K562 (cell line): ENCODE results near the gene RPL9. TPM values are rescaled to one million over a fixed set of nuclear protein-coding genes. Genes with fewer than 3 reads are reported as not detected.

Experiments used
- ATAC-seq: fragments of 200-7000 bp; cut with Tn5 transposase; 3 replicates; pipeline ENCODE4 v1.9.1; 2020; ENCODE audit warnings: moderate library complexity
- BruUV-seq: library from RNA; stranded (reverse); fragments of 400-500 nt; replicated peaks from 2 replicates; lab custom pipeline; 2021; lab: Mats Ljungman, UMichigan
- CTCF ChIA-PET: fragments of 300-600 bp; formaldehyde crosslinking; extraction: SDS; loops from one replicate; lab custom pipeline; 2021; ENCODE audit warnings: low intra/inter-chr PET ratio; lab: Yijun Ruan, JAX
- POLR2A ChIA-PET: fragments of 300-600, 350-650 bp; sonication (Branson Sonifier 250); formaldehyde crosslinking; extraction: SDS; loops from one replicate; lab custom pipeline; 2021; ENCODE audit warnings: antibody characterized with exemption, inconsistent platforms; lab: Yijun Ruan, JAX
- DNase-seq, 4 experiments: peaks; one replicate each; pipeline versions ENCODE4 v3.0.0 to v3.0.0-alpha.2; 2011 to 2018; ENCODE audit warnings: low spot score in 3 of 4, mixed read lengths in 3 of 4; ENCODE audit errors: extremely low read depth in 1 of 4
- FAIRE-seq: peaks from 2 replicates; lab custom pipeline; 2011; peaks lifted over from hg19 to GRCh38; lab: Jason Lieb, UNC
- H2AFZ ChIP-seq: 2 replicates; pipeline ENCODE4 v1.6.0; 2011; ENCODE audit warnings: low read depth, low read length, control low read depth, inconsistent platforms
- H3K27ac ChIP-seq: fragments of 200-600 bp; 3 replicates; pipeline ENCODE4 v1.8.0; 2011; ENCODE audit warnings: low read depth, mild to moderate bottlenecking, control low read depth, inconsistent platforms, low read length, moderate library complexity, mixed read lengths; ENCODE audit errors: extremely low read depth
- H3K27me3 ChIP-seq, 2 experiments: fragments of 300-600 bp in 1 of 2; 2 replicates in 1 of 2; 3 replicates in 1 of 2; pipeline versions ENCODE4 v1.6.0 to v1.8.0; 2011; ENCODE audit warnings: inconsistent platforms in 2 of 2, low read length in 2 of 2, mild to moderate bottlenecking in 1 of 2, mixed read lengths in 1 of 2, moderate library complexity in 1 of 2; ENCODE audit not compliant: control insufficient read depth in 2 of 2, insufficient read depth in 2 of 2
- H3K36me3 ChIP-seq: fragments of 300-600 bp; 3 replicates; pipeline ENCODE4 v1.8.0; 2011; ENCODE audit warnings: mild to moderate bottlenecking, low read length, inconsistent platforms; ENCODE audit not compliant: control insufficient read depth, insufficient read depth
- H3K4me1 ChIP-seq, 2 experiments: fragments of 200-600 bp in 1 of 2; replicated peaks in 1 of 2; 2 replicates in 1 of 2; 3 replicates in 1 of 2; pipeline versions ENCODE4 v1.5.1 to v1.8.0; 2011; ENCODE audit warnings: inconsistent platforms in 2 of 2, low read length in 2 of 2, mild to moderate bottlenecking in 1 of 2, mixed read lengths in 1 of 2, moderate library complexity in 1 of 2; ENCODE audit not compliant: control insufficient read depth in 2 of 2, insufficient read depth in 2 of 2
- H3K4me2 ChIP-seq: 2 replicates; pipeline ENCODE4 v1.6.1; 2011; ENCODE audit warnings: low read length, control low read depth, inconsistent platforms, mixed read lengths; ENCODE audit not compliant: insufficient read depth
- H3K4me3 ChIP-seq: fragments of 200-600 bp; sonication (generic), shearing (Covaris generic); 2 replicates; pipeline ENCODE4 v1.5.1; 2016; ENCODE audit warnings: control low read depth, inconsistent platforms
- H3K79me2 ChIP-seq: fragments of 200-600 bp; 3 replicates; pipeline ENCODE4 v1.8.0; 2011; ENCODE audit warnings: low read length, inconsistent platforms; ENCODE audit not compliant: control insufficient read depth, insufficient read depth
- H3K9ac ChIP-seq, 2 experiments: 2 replicates each; pipeline versions ENCODE4 v1.6.0 to v1.6.1; 2011; ENCODE audit warnings: low read depth in 2 of 2, low read length in 2 of 2, control low read depth in 1 of 2, inconsistent platforms in 1 of 2, mild to moderate bottlenecking in 1 of 2, mixed read lengths in 1 of 2; ENCODE audit not compliant: insufficient read depth in 1 of 2
- H3K9me1 ChIP-seq: one replicate; pipeline ENCODE4 v1.6.0; 2011; ENCODE audit warnings: inconsistent platforms, mild to moderate bottlenecking, low read length, moderate library complexity; ENCODE audit not compliant: control insufficient read depth, insufficient read depth
- H3K9me3 ChIP-seq: replicated peaks from 2 replicates; pipeline ENCODE4 v1.5.1; 2011; ENCODE audit warnings: low read depth, low read length, inconsistent platforms; ENCODE audit not compliant: control insufficient read depth, insufficient read depth
- H4K20me1 ChIP-seq: replicated peaks from 2 replicates; pipeline ENCODE4 v1.6.1; 2011; ENCODE audit warnings: low read length, inconsistent platforms, mixed read lengths; ENCODE audit not compliant: control insufficient read depth, insufficient read depth
- CC2D1A ChIP-seq: fragments of 450-650 bp; IDR thresholded peaks from 2 replicates; pipeline ENCODE4 v1.6.1; 2017; ENCODE audit warnings: mild to moderate bottlenecking
- CLOCK ChIP-seq: fragments of 250-450 bp; sonication (Bioruptor Pico); IDR thresholded peaks from 2 replicates; pipeline ENCODE4 v1.4.0; 2020; ENCODE audit warnings: mild to moderate bottlenecking, moderate library complexity, borderline replicate concordance
- CREB5 ChIP-seq: fragments of 250-450 bp; sonication (Bioruptor Pico); IDR thresholded peaks from 2 replicates; pipeline ENCODE4 v1.5.0; 2020; ENCODE audit warnings: mild to moderate bottlenecking
- FOXP1 ChIP-seq: sonication (generic); formaldehyde crosslinking; IDR thresholded peaks from 2 replicates; pipeline ENCODE4 v1.8.0; 2022; ENCODE audit warnings: mild to moderate bottlenecking, missing genetic modification reagents
- KLF1 ChIP-seq: fragments of 450-650 bp; IDR thresholded peaks from 2 replicates; pipeline ENCODE4 v1.6.1; 2016; ENCODE audit warnings: missing genetic modification characterization, missing compliant biosample characterization
- POLR2G ChIP-seq: fragments of 200-400 bp; formaldehyde crosslinking; IDR thresholded peaks from 2 replicates; pipeline ENCODE4 v1.6.1; 2017; ENCODE audit warnings: low read depth, mild to moderate bottlenecking, antibody characterized with exemption, low read length, moderate library complexity
- PRPF4 ChIP-seq: fragments of 200-400 bp; formaldehyde crosslinking; IDR thresholded peaks from one replicate; pipeline ENCODE4 v1.6.1; 2017; ENCODE audit warnings: low read length, low read depth, mild to moderate bottlenecking; ENCODE audit not compliant: insufficient read depth, poor library complexity, severe bottlenecking
- RBBP5 ChIP-seq: fragments of 200-600 bp; sonication (generic); IDR thresholded peaks from 2 replicates; pipeline ENCODE4 v1.6.1; 2012; ENCODE audit warnings: borderline replicate concordance, mild to moderate bottlenecking, low read length, control low read depth, inconsistent platforms; ENCODE audit not compliant: insufficient read depth, poor library complexity, severe bottlenecking
- RFX5 ChIP-seq: IDR thresholded peaks from 2 replicates; pipeline ENCODE4 v1.6.1; 2011; ENCODE audit warnings: low read depth, mild to moderate bottlenecking, improper control_type of control experiment, low read length
- SREBF1 ChIP-seq: fragments of 150-350 bp; IDR thresholded peaks from 2 replicates; pipeline ENCODE4 v1.6.1; 2014; ENCODE audit warnings: antibody characterized with exemption, low read depth, low read length, borderline replicate concordance
- TCF3 ChIP-seq: sonication (generic); formaldehyde crosslinking; IDR thresholded peaks from 2 replicates; pipeline ENCODE4 v1.4.0; 2020; ENCODE audit warnings: mild to moderate bottlenecking, missing genetic modification reagents
- TRIM25 ChIP-seq: fragments of 450-650 bp; IDR thresholded peaks from 2 replicates; pipeline ENCODE4 v1.7.0; 2016; ENCODE audit warnings: borderline replicate concordance
- TRIM28 ChIP-seq: fragments of 450-650 bp; IDR thresholded peaks from 2 replicates; pipeline ENCODE4 v1.6.1; 2017
- ZNF584 ChIP-seq: fragments of 200-800 bp; sonication (Bioruptor generic); IDR thresholded peaks from 2 replicates; pipeline ENCODE4 v1.6.1; 2016; ENCODE audit warnings: low read depth, mild to moderate bottlenecking, missing genetic modification characterization, missing compliant biosample characterization
- ZNF740 ChIP-seq, 3 experiments: fragments of 200-800 bp in 1 of 3; sonication (Bioruptor generic) in 1 of 3; sonication (generic) in 1 of 3; formaldehyde crosslinking in 1 of 3; IDR thresholded peaks; 2 replicates each; pipeline versions ENCODE4 v1.6.1 to v1.8.0; 2016 to 2022; ENCODE audit warnings: mild to moderate bottlenecking in 2 of 3, missing compliant biosample characterization in 2 of 3, missing genetic modification characterization in 2 of 3, missing genetic modification reagents in 1 of 3
- ZNF780A ChIP-seq: fragments of 250-450 bp; sonication (Bioruptor Pico); IDR thresholded peaks from 2 replicates; pipeline ENCODE4 v1.5.0; 2021; ENCODE audit warnings: mild to moderate bottlenecking
- WGBS: fragments of 100-300 bp; shearing (Covaris generic); methylation state at CpG from one replicate; pipeline ENCODE4 v1.1.6; 2016; ENCODE audit warnings: low coverage, mixed read lengths; ENCODE audit not compliant: insufficient coverage; ENCODE audit errors: missing lambda C conversion rate; 5-methylcytosine and 5-hydroxymethylcytosine counted together
- in situ Hi-C: fragments of 300-500 bp; cut with MboI; formaldehyde crosslinking; loops from 4 replicates; pipeline ENCODE4 v1.15.0; 2018; ENCODE audit warnings: inconsistent platforms, mixed read lengths
- intact Hi-C: fragments of 100-400 bp; cut with micrococcal nuclease; formaldehyde crosslinking; loops from 2 replicates; pipeline ENCODE4 v1.14.2; 2022
- polyA plus RNA-seq, 8 experiments: library from polyadenylated mRNA; depleted of rRNA in 4 of 8; stranded (reverse) in 5 of 8; unstranded in 3 of 8; fragments of >200 nt; fragmentation: Nextera tagmentation in 2 of 8; fragmentation: Illumina TruSeq in 1 of 8; extraction: Ambion mirVana in 2 of 8; extraction: Trizol in 1 of 8; gene quantifications; 2 replicates each; pipeline versions ENCODE4 v1.2.1 to v1.2.3, GENCODE V29; 2011 to 2014; ENCODE audit warnings: inconsistent platforms in 1 of 8, missing spikeins in 1 of 8
- total RNA-seq, 7 experiments: library from RNA; depleted of rRNA in 6 of 7; stranded (reverse); fragments of >200 nt in 6 of 7; fragmentation: Illumina TruSeq in 2 of 7; extraction: Trizol in 2 of 7; gene quantifications; 2 replicates each; pipeline versions ENCODE4 v1.2.1 to v1.2.3, GENCODE V29; 2011 to 2021; ENCODE audit warnings: low replicate concordance in 1 of 7

The RPL9 gene
- total and polyA plus RNA-seq, 9 of the 15 experiments (the other 6 are each of a cell fraction or from before 2014, with no cell fraction given): 1,925 to 5,178 (median 3,033) TPM

GRCh38 chr4:39407584-39407885, 51.2 kb downstream of the RPL9 start:
- no peaks in the 10 kb centered on the region for H3K27me3 ChIP-seq
- H3K4me3 ChIP-seq: no peak overlapping the region
- no peak overlapping the region for H3K4me2 ChIP-seq
- H3K79me2 ChIP-seq: no peaks in the 10 kb centered on the region
- WGBS: 0% methylated on average over 1 of the region's 1 CpG
- POLR2A ChIA-PET: interaction anchor here (0.6 to 1.6 kb wide), 3 partner anchors 16 to 776 kb away, joined by 3 to 4 read pairs (median 4); no protein-coding TSS in a partner anchor
- H3K9me3 ChIP-seq: no peaks in the 10 kb centered on the region
- no TSS peak for BruUV-seq
- no peak overlapping the region for H2AFZ ChIP-seq
- FAIRE-seq: no peak
- H3K9me1 ChIP-seq: no peaks in the 10 kb centered on the region
- in situ Hi-C loops (no loop called here), intact Hi-C loops (no loop called here)
- no peak overlapping the region for H3K9ac ChIP-seq
- H3K27ac ChIP-seq: no peak overlapping the region
- no peak for ATAC-seq
- no peaks in the 10 kb centered on the region for H4K20me1 ChIP-seq
- no peak for DNase-seq
- no peaks in the 10 kb centered on the region for H3K4me1 ChIP-seq
- CTCF ChIA-PET: no interaction called here
- TF ChIP-seq SREBF1 (no peak), TRIM25 (no peak), ZNF584 (CRISPR knock-in tag) (no peak), POLR2G (no peak), CC2D1A (no peak), PRPF4 (no peak), TCF3 (CRISPR knock-in tag) (no peak), ZNF740 (CRISPR knock-in tag; IDR thresholded peaks at IDR 0.05) (no peak), ZNF740 (tag; IDR thresholded peaks at IDR 0.05) (no peak), CLOCK (CRISPR knock-in tag) (no peak), ZNF780A (CRISPR knock-in tag) (no peak), RFX5 (no peak), KLF1 (tag) (no peak), FOXP1 (no peak), RBBP5 (no peak), TRIM28 (no peak), CREB5 (no peak)
- H3K36me3 ChIP-seq: no peaks in the 10 kb centered on the region
